H1 (cell line): ENCODE data around the gene NCK2. TPM values are rescaled to one million over a fixed set of nuclear protein-coding genes. Genes with fewer than 3 reads are reported as not detected.

Experiments used
- CTCF ChIA-PET: fragments of 300-600 bp; sonication (Branson Sonifier 250); formaldehyde crosslinking; loops from one replicate; lab custom pipeline; 2021; ENCODE audit not compliant: partially characterized antibody; lab: Charles Lee
- POLR2A ChIA-PET: fragments of 300-600 bp; sonication (Branson Sonifier 250); formaldehyde crosslinking; loops from one replicate; lab custom pipeline; 2021; ENCODE audit warnings: inconsistent platforms; ENCODE audit not compliant: partially characterized antibody; lab: Charles Lee
- DNase-seq, 2 experiments: peaks; one replicate each; pipeline versions ENCODE4 v3.0.0 to v3.0.0-alpha.2; 2010 to 2022; ENCODE audit warnings: low spot score in 2 of 2, low read depth in 1 of 2, mixed read lengths in 1 of 2
- FAIRE-seq: peaks from 2 replicates; lab custom pipeline; 2011; peaks lifted over from hg19 to GRCh38; lab: Jason Lieb, UNC
- H2AFZ ChIP-seq: 2 replicates; pipeline ENCODE4 v1.8.1; 2012; ENCODE audit warnings: low read length, inconsistent platforms
- H2AK5ac ChIP-seq: 2 replicates; pipeline ENCODE4 v1.6.1; 2013; ENCODE audit warnings: low read depth, low read length
- H2BK120ac ChIP-seq: replicated peaks from 2 replicates; pipeline ENCODE3; 2013; ENCODE audit warnings: low read depth, low read length, inconsistent platforms
- H2BK12ac ChIP-seq: 2 replicates; pipeline ENCODE4 v1.6.1; 2013; ENCODE audit warnings: low read depth, low read length
- H2BK15ac ChIP-seq: 2 replicates; pipeline ENCODE4 v1.6.1; 2013; ENCODE audit warnings: low read length
- H2BK20ac ChIP-seq: 2 replicates; pipeline ENCODE4 v1.6.1; 2013; ENCODE audit warnings: low read length
- H2BK5ac ChIP-seq: 2 replicates; pipeline ENCODE4 v1.6.1; 2013; ENCODE audit warnings: low read depth, low read length
- H3K14ac ChIP-seq: 2 replicates; pipeline ENCODE4 v1.6.1; 2013; ENCODE audit warnings: inconsistent platforms; ENCODE audit not compliant: insufficient read length
- H3K18ac ChIP-seq: 2 replicates; pipeline ENCODE4 v1.6.1; 2013; ENCODE audit warnings: low read length; ENCODE audit errors: extremely low read depth
- H3K23ac ChIP-seq: 2 replicates; pipeline ENCODE4 v1.6.1; 2013; ENCODE audit warnings: inconsistent platforms; ENCODE audit not compliant: insufficient read length
- H3K23me2 ChIP-seq: 2 replicates; pipeline ENCODE4 v1.6.1; 2013; ENCODE audit warnings: low read depth, low read length
- H3K27ac ChIP-seq: 2 replicates; pipeline ENCODE4 v1.6.1; 2011; ENCODE audit warnings: low read depth, low read length, inconsistent platforms
- H3K27me3 ChIP-seq, 4 experiments: replicated peaks in 1 of 4; 1 replicate in 1 of 4; 2 replicates in 3 of 4; pipeline versions ENCODE4 v1.6.1 to v1.8.1; 2011 to 2013; ENCODE audit warnings: low read length in 3 of 4, mild to moderate bottlenecking in 3 of 4, inconsistent platforms in 2 of 4, mixed read lengths in 2 of 4, moderate library complexity in 1 of 4; ENCODE audit not compliant: control insufficient read depth in 3 of 4, insufficient read depth in 3 of 4; ENCODE audit errors: extremely low read depth in 1 of 4
- H3K36me3 ChIP-seq, 4 experiments: 2 replicates each; pipeline versions ENCODE4 v1.6.1 to v1.8.1; 2011 to 2013; ENCODE audit warnings: mild to moderate bottlenecking in 4 of 4, low read length in 3 of 4, moderate library complexity in 2 of 4, control low read depth in 1 of 4, inconsistent platforms in 1 of 4; ENCODE audit not compliant: insufficient read depth in 4 of 4, control insufficient read depth in 2 of 4
- H3K4ac ChIP-seq: replicated peaks from 2 replicates; pipeline ENCODE3; 2013; ENCODE audit warnings: low read length, low read depth, mixed read lengths, inconsistent platforms; ENCODE audit not compliant: insufficient read length
- H3K4me1 ChIP-seq, 4 experiments: replicated peaks in 1 of 4; 1 replicate in 1 of 4; 2 replicates in 3 of 4; pipeline versions ENCODE4 v1.6.1 to v1.8.1; 2011 to 2013; ENCODE audit warnings: low read length in 3 of 4, inconsistent platforms in 2 of 4, mixed read lengths in 1 of 4; ENCODE audit not compliant: insufficient read depth in 4 of 4, control insufficient read depth in 3 of 4
- H3K4me2 ChIP-seq, 2 experiments: 2 replicates each; pipeline versions ENCODE4 v1.6.1 to v1.8.1; 2011 to 2013; ENCODE audit warnings: low read depth in 2 of 2, low read length in 2 of 2, control low read depth in 1 of 2, inconsistent platforms in 1 of 2, mild to moderate bottlenecking in 1 of 2; ENCODE audit not compliant: insufficient read depth in 1 of 2
- H3K4me3 ChIP-seq, 4 experiments: fragments of 200-600, 300-600 bp in 1 of 4; sonication (generic), shearing (Covaris generic), sonication (Bioruptor Twin) in 1 of 4; 2 replicates each; pipeline versions ENCODE4 v1.5.1 to v1.8.1; 2011 to 2016; ENCODE audit warnings: low read length in 4 of 4, low read depth in 3 of 4, control low read depth in 2 of 4, inconsistent platforms in 2 of 4, mild to moderate bottlenecking in 2 of 4, mixed read lengths in 1 of 4, moderate library complexity in 1 of 4; ENCODE audit not compliant: insufficient read depth in 2 of 4; ENCODE audit errors: extremely low read depth in 1 of 4
- H3K56ac ChIP-seq: replicated peaks from 2 replicates; pipeline ENCODE3; 2013; ENCODE audit warnings: low read depth, mild to moderate bottlenecking, mixed read lengths, low read length, inconsistent platforms; ENCODE audit not compliant: insufficient read length
- H3K79me1 ChIP-seq: 2 replicates; pipeline ENCODE4 v1.6.1; 2013; ENCODE audit warnings: low read depth, low read length, control low read depth
- H3K79me2 ChIP-seq, 2 experiments: 2 replicates each; pipeline versions ENCODE4 v1.6.1 to v1.8.1; 2012 to 2013; ENCODE audit warnings: low read length in 2 of 2, mild to moderate bottlenecking in 2 of 2, inconsistent platforms in 1 of 2; ENCODE audit not compliant: insufficient read depth in 2 of 2, control insufficient read depth in 1 of 2
- H3K9ac ChIP-seq, 4 experiments: replicated peaks in 1 of 4; 1 replicate in 1 of 4; 2 replicates in 3 of 4; pipeline versions ENCODE4 v1.6.1 to v1.8.1; 2011 to 2013; ENCODE audit warnings: low read depth in 3 of 4, low read length in 3 of 4, control low read depth in 2 of 4, mild to moderate bottlenecking in 2 of 4, moderate library complexity in 2 of 4, inconsistent platforms in 1 of 4; ENCODE audit errors: extremely low read depth in 1 of 4
- H3K9me3 ChIP-seq, 2 experiments: 2 replicates each; pipeline versions ENCODE4 v1.6.1 to v1.8.1; 2012 to 2013; ENCODE audit warnings: mild to moderate bottlenecking in 2 of 2, moderate library complexity in 2 of 2, control low read depth in 1 of 2, inconsistent platforms in 1 of 2, low read depth in 1 of 2, low read length in 1 of 2, mixed read lengths in 1 of 2; ENCODE audit not compliant: insufficient read depth in 2 of 2
- H4K20me1 ChIP-seq, 2 experiments: replicated peaks in 1 of 2; 2 replicates each; pipeline versions ENCODE3 to v1.8.1; 2011 to 2013; ENCODE audit warnings: inconsistent platforms in 2 of 2, low read length in 2 of 2, mild to moderate bottlenecking in 1 of 2; ENCODE audit not compliant: insufficient read depth in 2 of 2, control insufficient read depth in 1 of 2
- H4K5ac ChIP-seq: 2 replicates; pipeline ENCODE4 v1.6.1; 2013; ENCODE audit warnings: low read length, low read depth, mixed read lengths, inconsistent platforms; ENCODE audit not compliant: insufficient read length
- H4K8ac ChIP-seq: 2 replicates; pipeline ENCODE4 v1.8.0; 2013; ENCODE audit warnings: mild to moderate bottlenecking, moderate library complexity, low read length, inconsistent platforms; ENCODE audit not compliant: insufficient read depth; ENCODE audit errors: extremely low read depth
- H4K91ac ChIP-seq: replicated peaks from 2 replicates; pipeline ENCODE3; 2013; ENCODE audit warnings: low read length, mixed read lengths, inconsistent platforms; ENCODE audit not compliant: insufficient read length
- JUN ChIP-seq: IDR thresholded peaks from 2 replicates; pipeline ENCODE4 v1.6.1; 2011; ENCODE audit warnings: low read depth, mild to moderate bottlenecking, improper control_type of control experiment, low read length
- RXRA ChIP-seq: IDR thresholded peaks from 2 replicates; pipeline ENCODE4 v1.6.1; 2011; ENCODE audit warnings: low read depth, mild to moderate bottlenecking, low read length, moderate library complexity; ENCODE audit not compliant: insufficient read depth
- SIN3A ChIP-seq, 2 experiments: IDR thresholded peaks in 1 of 2; conservative IDR thresholded peaks in 1 of 2; 2 replicates each; pipeline ENCODE4 v1.6.1; 2011 to 2012; ENCODE audit warnings: low read length in 2 of 2, improper control_type of control experiment in 1 of 2, low read depth in 1 of 2, mild to moderate bottlenecking in 1 of 2
- SIX5 ChIP-seq: IDR thresholded peaks from 2 replicates; pipeline ENCODE4 v1.6.1; 2011; ENCODE audit warnings: mild to moderate bottlenecking, low read depth, low read length
- WGBS, 2 experiments: shearing (Covaris generic) in 1 of 2; methylation state at CpG; one replicate each; pipeline versions ENCODE4 v1.1.6 to v1.1.7; 2013 to 2015; ENCODE audit warnings: low lambda C conversion rate in 2 of 2, mixed read lengths in 2 of 2, inconsistent platforms in 1 of 2, low coverage in 1 of 2, missing lambda C conversion rate in 1 of 2; ENCODE audit not compliant: insufficient replicate concordance in 2 of 2, insufficient coverage in 1 of 2, insufficient read length in 1 of 2; ENCODE audit errors: extremely low coverage in 1 of 2, missing lambda C conversion rate in 1 of 2; 5-methylcytosine and 5-hydroxymethylcytosine counted together
- polyA plus RNA-seq, 7 experiments: library from polyadenylated mRNA; depleted of rRNA in 3 of 7; stranded (reverse) in 5 of 7; unstranded in 2 of 7; fragments of >200 nt in 5 of 7; fragments of 200-250 nt in 2 of 7; gene quantifications; 1 replicate in 5 of 7; 2 replicates in 1 of 7; 4 replicates in 1 of 7; pipeline versions ENCODE4 v1.2.1 to v1.2.3, GENCODE V29; 2011 to 2013; ENCODE audit warnings: missing spikeins in 2 of 7, mixed read lengths in 2 of 7
- total RNA-seq: library from RNA; stranded (reverse); fragmentation: NEBNext Ultra II Directional; extraction: Animal tissue kit (Norgen Biotek cat#: 25700); gene quantifications from 2 replicates; pipeline ENCODE4 v1.2.1, GENCODE V29; 2021

NCK2 gene
- total and polyA plus RNA-seq, 2 of the 8 experiments (the other 6 are each of a cell fraction or from before 2014, with no cell fraction given): 30.3 to 65.7 TPM

DNA sequence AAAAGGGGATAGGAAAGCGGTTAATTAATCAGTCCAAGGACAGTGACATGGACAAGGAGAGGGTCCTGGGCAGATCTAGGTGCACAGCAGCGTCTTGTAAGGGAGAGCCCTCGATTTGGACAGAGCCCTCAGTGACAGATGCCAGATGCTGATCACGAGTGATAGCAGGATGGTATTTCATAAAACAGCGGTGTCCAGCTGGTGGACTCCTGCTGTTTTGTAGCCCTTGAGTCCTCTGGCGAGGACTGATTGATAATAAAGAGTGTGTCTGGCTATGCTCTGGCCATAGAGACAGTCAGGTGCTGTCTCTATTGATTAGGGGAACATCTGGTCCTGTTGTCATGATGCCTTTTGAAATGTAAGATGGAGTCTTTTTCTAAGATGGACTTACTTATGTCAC is 180.7 kb downstream of the NCK2 start:
- H4K8ac ChIP-seq: no peak overlapping the region
- no peaks in the 10 kb centered on the region for H3K79me2 ChIP-seq
- H3K27ac ChIP-seq: no peak overlapping the region
- no peaks in the 10 kb centered on the region for H3K23me2 ChIP-seq
- ChIA-PET POLR2A (no interaction called here), CTCF (no interaction called here)
- H3K4me1 ChIP-seq: no peaks in the 10 kb centered on the region
- no peak overlapping the region for H3K4me2 ChIP-seq
- TF ChIP-seq JUN: no peak
- no peak for TF ChIP-seq SIN3A (conservative IDR thresholded peaks at IDR 0.05 in 1 of 2, IDR thresholded peaks at IDR 0.05 in 1 of 2; ENCODE audit: low read depth in 1 of 2, low read length in 2 of 2)
- TF ChIP-seq SIX5: no peak
- TF ChIP-seq RXRA: no peak
- no peak overlapping the region for H2BK15ac ChIP-seq
- H3K14ac ChIP-seq: no peak overlapping the region
- no peaks in the 10 kb centered on the region for H3K79me1 ChIP-seq
- H2BK20ac ChIP-seq: no peak overlapping the region
- H4K5ac ChIP-seq: no peak overlapping the region
- no peak overlapping the region for H2AK5ac ChIP-seq
- no peak overlapping the region for H2BK5ac ChIP-seq
- no peak overlapping the region for H2BK12ac ChIP-seq
- H3K36me3 ChIP-seq: no peaks in the 10 kb centered on the region
- no peak overlapping the region for H4K91ac ChIP-seq
- no peaks in the 10 kb centered on the region for H4K20me1 ChIP-seq
- peaks cover 0 to 4% of the 10 kb centered on the region in 2 experiments; a peak in 1 of 4 replicates for H3K9me3 ChIP-seq
- no peak overlapping the region for H3K4me3 ChIP-seq
- 92% methylated on average over 6 of the region's 6 CpGs; no CpG with 5 or more reads in 1 of the 2 experiments for WGBS, 2 experiments
- no peak overlapping the region for H3K4ac ChIP-seq
- H3K27me3 ChIP-seq: no peaks in the 10 kb centered on the region
- no peak overlapping the region for H3K56ac ChIP-seq
- H2BK120ac ChIP-seq: no peak overlapping the region
- DNase-seq (no peak), FAIRE-seq (no peak)
- no peak overlapping the region for H3K9ac ChIP-seq
- no peak overlapping the region for H3K23ac ChIP-seq
- H2AFZ ChIP-seq: no peak overlapping the region
- no peak overlapping the region for H3K18ac ChIP-seq
